ENCODE results near the gene MEPE. TPM values are rescaled to one million over a fixed set of nuclear protein-coding genes. Genes with fewer than 3 reads are reported as not detected.
A peak's percentile ranks its signal among the peaks of the same experiment; 100 is the strongest.

Gene MEPE
- polyA plus RNA-seq, 1 donor from 2014 or later: not detected

DNA sequence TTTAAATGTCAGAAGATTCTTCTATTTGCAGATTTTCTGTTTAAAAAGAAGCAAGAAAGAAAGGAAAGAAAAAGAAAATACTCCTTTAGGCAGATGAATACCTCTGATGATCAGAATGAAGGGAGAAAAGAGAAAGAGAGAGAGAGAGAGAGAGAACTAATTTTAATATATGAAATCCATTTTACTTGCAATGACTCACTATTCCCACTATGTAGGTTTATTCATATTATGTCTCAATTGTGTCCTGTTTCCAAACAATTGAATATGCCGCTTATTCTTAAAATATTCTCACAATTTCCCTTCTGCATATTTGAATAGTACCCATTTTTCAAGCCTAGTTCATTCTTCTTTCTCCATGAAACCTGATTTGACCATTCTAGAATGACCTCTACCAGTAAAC, 11.7 kb downstream of the MEPE start:
- Histone ChIP-seq H3K9me2 (ENCODE audit: insufficient read depth, low read length) (no peaks in the 10 kb centered on the region), H3K27me3 (ENCODE audit: insufficient read depth, low read depth, low read length) (no peaks in the 10 kb centered on the region), H3F3A (ENCODE audit: insufficient read depth, low read length, poor library complexity, severe bottlenecking) (no peaks in the 10 kb centered on the region), H3K9me3 (ENCODE audit: low read length) (no peaks in the 10 kb centered on the region), H3K36me3 (ENCODE audit: insufficient read depth, low read length) (no peaks in the 10 kb centered on the region), H2AFZ (ENCODE audit: low read depth, low read length) (no peak overlapping the region), H3K79me2 (replicated peaks; ENCODE audit: insufficient read depth, low read length) (no peaks in the 10 kb centered on the region), H3K9ac (ENCODE audit: low read length) (no peak overlapping the region), H3K4me2 (ENCODE audit: low read length) (no peak overlapping the region), H3K27ac (ENCODE audit: low read length) (no peak overlapping the region), H3K4me3 (ENCODE audit: low read length) (no peak overlapping the region), H4K20me1 (ENCODE audit: insufficient read depth) (no peaks in the 10 kb centered on the region)
- TF ChIP-seq RAD21 (conservative IDR thresholded peaks at IDR 0.05): no peak
- no peak for TF ChIP-seq EP300 (conservative IDR thresholded peaks at IDR 0.05; ENCODE audit: poor library complexity, severe bottlenecking)
- TF ChIP-seq SMC3 (conservative IDR thresholded peaks at IDR 0.05; ENCODE audit: poor library complexity): no peak

DNA sequence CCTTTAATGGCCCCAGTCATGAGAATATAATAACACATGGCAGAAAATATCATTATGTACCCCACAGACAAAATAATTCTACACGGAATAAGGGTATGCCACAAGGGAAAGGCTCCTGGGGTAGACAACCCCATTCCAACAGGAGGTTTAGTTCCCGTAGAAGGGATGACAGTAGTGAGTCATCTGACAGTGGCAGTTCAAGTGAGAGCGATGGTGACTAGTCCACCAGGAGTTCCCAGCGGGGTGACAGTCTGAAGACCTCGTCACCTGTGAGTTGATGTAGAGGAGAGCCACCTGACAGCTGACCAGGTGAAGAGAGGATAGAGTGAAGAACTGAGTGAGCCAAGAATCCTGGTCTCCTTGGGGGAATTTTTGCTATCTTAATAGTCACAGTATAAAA, 13.5 kb downstream of the MEPE start:
- H3K4me2 ChIP-seq (ENCODE audit: low read length): no peak overlapping the region
- H3K27ac ChIP-seq (ENCODE audit: low read length): no peak overlapping the region
- no peak overlapping the region for H3K9ac ChIP-seq (ENCODE audit: low read length)
- no peak overlapping the region for H2AFZ ChIP-seq (ENCODE audit: low read depth, low read length)
- no peaks in the 10 kb centered on the region for H3K36me3 ChIP-seq (ENCODE audit: insufficient read depth, low read length)
- H4K20me1 ChIP-seq (ENCODE audit: insufficient read depth): no peaks in the 10 kb centered on the region
- no peaks in the 10 kb centered on the region for H3F3A ChIP-seq (ENCODE audit: insufficient read depth, low read length, poor library complexity, severe bottlenecking)
- H3K27me3 ChIP-seq (ENCODE audit: insufficient read depth, low read depth, low read length): no peaks in the 10 kb centered on the region
- H3K79me2 ChIP-seq (replicated peaks; ENCODE audit: insufficient read depth, low read length): no peaks in the 10 kb centered on the region
- no peaks in the 10 kb centered on the region for H3K9me3 ChIP-seq (ENCODE audit: low read length)
- no peak overlapping the region for H3K4me3 ChIP-seq (ENCODE audit: low read length)
- H3K9me2 ChIP-seq (ENCODE audit: insufficient read depth, low read length): no peaks in the 10 kb centered on the region
- TF ChIP-seq MXI1 (conservative IDR thresholded peaks at IDR 0.05; ENCODE audit: poor library complexity, severe bottlenecking): no peak
- no peak for TF ChIP-seq EP300 (conservative IDR thresholded peaks at IDR 0.05; ENCODE audit: poor library complexity, severe bottlenecking)
- TF ChIP-seq SMC3 (conservative IDR thresholded peaks at IDR 0.05; ENCODE audit: poor library complexity): no peak
- TF ChIP-seq, protein P1, sequence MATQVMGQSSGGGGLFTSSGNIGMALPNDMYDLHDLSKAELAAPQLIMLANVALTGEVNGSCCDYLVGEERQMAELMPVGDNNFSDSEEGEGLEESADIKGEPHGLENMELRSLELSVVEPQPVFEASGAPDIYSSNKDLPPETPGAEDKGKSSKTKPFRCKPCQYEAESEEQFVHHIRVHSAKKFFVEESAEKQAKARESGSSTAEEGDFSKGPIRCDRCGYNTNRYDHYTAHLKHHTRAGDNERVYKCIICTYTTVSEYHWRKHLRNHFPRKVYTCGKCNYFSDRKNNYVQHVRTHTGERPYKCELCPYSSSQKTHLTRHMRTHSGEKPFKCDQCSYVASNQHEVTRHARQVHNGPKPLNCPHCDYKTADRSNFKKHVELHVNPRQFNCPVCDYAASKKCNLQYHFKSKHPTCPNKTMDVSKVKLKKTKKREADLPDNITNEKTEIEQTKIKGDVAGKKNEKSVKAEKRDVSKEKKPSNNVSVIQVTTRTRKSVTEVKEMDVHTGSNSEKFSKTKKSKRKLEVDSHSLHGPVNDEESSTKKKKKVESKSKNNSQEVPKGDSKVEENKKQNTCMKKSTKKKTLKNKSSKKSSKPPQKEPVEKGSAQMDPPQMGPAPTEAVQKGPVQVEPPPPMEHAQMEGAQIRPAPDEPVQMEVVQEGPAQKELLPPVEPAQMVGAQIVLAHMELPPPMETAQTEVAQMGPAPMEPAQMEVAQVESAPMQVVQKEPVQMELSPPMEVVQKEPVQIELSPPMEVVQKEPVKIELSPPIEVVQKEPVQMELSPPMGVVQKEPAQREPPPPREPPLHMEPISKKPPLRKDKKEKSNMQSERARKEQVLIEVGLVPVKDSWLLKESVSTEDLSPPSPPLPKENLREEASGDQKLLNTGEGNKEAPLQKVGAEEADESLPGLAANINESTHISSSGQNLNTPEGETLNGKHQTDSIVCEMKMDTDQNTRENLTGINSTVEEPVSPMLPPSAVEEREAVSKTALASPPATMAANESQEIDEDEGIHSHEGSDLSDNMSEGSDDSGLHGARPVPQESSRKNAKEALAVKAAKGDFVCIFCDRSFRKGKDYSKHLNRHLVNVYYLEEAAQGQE (IDR thresholded peaks at IDR 0.05; ENCODE audit: borderline replicate concordance): no peak
- no peak for TF ChIP-seq POLR2AphosphoS5 (IDR thresholded peaks at IDR 0.05)
- TF ChIP-seq RAD21 (conservative IDR thresholded peaks at IDR 0.05): no peak
- no peak for TF ChIP-seq TAF1 (IDR thresholded peaks at IDR 0.05; ENCODE audit: low read depth)
- TF ChIP-seq EZH2 (IDR thresholded peaks at IDR 0.05; ENCODE audit: borderline replicate concordance, insufficient read depth, low read length, poor library complexity, severe bottlenecking): no peak

DNA sequence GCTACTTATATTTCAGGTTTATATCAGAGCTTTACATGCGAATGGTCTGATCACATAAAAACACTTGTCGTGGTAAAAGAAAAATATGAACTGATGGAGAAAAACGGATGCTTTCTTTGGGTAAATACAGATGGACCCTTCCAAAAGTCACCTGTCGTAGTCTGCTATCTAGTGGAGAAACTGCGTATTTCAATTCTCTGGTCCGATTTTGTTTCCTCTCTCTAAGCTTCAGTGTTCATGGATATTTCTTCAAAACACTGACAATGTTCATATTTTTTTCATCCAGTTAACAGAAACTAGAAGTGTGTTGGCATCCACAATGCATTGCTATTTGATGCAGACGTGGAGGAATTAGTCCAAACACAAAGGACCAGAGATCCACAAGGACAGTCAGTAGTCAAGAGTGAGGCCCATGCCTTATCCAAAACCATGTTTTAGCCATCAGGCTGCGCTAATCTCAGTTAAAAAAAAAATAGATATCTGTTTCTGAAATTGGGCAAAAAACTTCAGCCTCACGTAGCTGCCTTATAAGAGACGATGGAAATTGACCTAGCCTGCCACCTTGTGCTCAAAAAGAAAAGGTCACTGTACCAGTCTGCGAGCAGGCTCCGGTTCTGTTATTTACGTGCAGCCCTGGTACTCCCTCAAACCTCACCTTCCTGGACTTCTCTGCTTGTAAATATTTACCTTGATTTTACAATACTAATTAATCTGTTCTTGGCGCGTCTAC, 16.0 kb downstream of the MEPE start:
- TF ChIP-seq POLR2AphosphoS5 (IDR thresholded peaks at IDR 0.05) (no peak), TAF1 (IDR thresholded peaks at IDR 0.05; ENCODE audit: low read depth) (no peak), RAD21 (conservative IDR thresholded peaks at IDR 0.05) (peak; percentile 70), SMC3 (conservative IDR thresholded peaks at IDR 0.05; ENCODE audit: poor library complexity) (peak; percentile 80), MXI1 (conservative IDR thresholded peaks at IDR 0.05; ENCODE audit: poor library complexity, severe bottlenecking) (no peak), EZH2 (IDR thresholded peaks at IDR 0.05; ENCODE audit: borderline replicate concordance, insufficient read depth, low read length, poor library complexity, severe bottlenecking) (no peak), EP300 (conservative IDR thresholded peaks at IDR 0.05; ENCODE audit: poor library complexity, severe bottlenecking) (no peak)
- TF ChIP-seq, protein P1 (IDR thresholded peaks at IDR 0.05; ENCODE audit: borderline replicate concordance): no peak
- TF ChIP-seq, protein P2, sequence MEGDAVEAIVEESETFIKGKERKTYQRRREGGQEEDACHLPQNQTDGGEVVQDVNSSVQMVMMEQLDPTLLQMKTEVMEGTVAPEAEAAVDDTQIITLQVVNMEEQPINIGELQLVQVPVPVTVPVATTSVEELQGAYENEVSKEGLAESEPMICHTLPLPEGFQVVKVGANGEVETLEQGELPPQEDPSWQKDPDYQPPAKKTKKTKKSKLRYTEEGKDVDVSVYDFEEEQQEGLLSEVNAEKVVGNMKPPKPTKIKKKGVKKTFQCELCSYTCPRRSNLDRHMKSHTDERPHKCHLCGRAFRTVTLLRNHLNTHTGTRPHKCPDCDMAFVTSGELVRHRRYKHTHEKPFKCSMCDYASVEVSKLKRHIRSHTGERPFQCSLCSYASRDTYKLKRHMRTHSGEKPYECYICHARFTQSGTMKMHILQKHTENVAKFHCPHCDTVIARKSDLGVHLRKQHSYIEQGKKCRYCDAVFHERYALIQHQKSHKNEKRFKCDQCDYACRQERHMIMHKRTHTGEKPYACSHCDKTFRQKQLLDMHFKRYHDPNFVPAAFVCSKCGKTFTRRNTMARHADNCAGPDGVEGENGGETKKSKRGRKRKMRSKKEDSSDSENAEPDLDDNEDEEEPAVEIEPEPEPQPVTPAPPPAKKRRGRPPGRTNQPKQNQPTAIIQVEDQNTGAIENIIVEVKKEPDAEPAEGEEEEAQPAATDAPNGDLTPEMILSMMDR (IDR thresholded peaks at IDR 0.05; ENCODE audit: poor library complexity, severe bottlenecking): peak; percentile 77
- Histone ChIP-seq H3K4me2 (ENCODE audit: low read length) (no peak overlapping the region), H3K9me2 (ENCODE audit: insufficient read depth, low read length) (no peaks in the 10 kb centered on the region), H3K9me3 (ENCODE audit: low read length) (no peaks in the 10 kb centered on the region), H3K27me3 (ENCODE audit: insufficient read depth, low read depth, low read length) (no peaks in the 10 kb centered on the region), H3K9ac (ENCODE audit: low read length) (no peak overlapping the region), H4K20me1 (ENCODE audit: insufficient read depth) (no peaks in the 10 kb centered on the region), H3F3A (ENCODE audit: insufficient read depth, low read length, poor library complexity, severe bottlenecking) (no peaks in the 10 kb centered on the region), H3K79me2 (replicated peaks; ENCODE audit: insufficient read depth, low read length) (no peaks in the 10 kb centered on the region), H3K27ac (ENCODE audit: low read length) (no peak overlapping the region), H3K36me3 (ENCODE audit: insufficient read depth, low read length) (no peaks in the 10 kb centered on the region), H3K4me3 (ENCODE audit: low read length) (peak overlapping the region; percentile 34), H2AFZ (ENCODE audit: low read depth, low read length) (no peak overlapping the region)
